ENCODE measurements around the gene SAMD8. TPM values are rescaled to one million over a fixed set of nuclear protein-coding genes. Genes with fewer than 3 reads are reported as not detected.
A peak's percentile ranks its signal among the peaks of the same experiment; 100 is the strongest.
"Not testable (repeated sequence)": the region's sequence is repeated elsewhere in the genome, so short reads cannot be mapped to it uniquely, and the experiment has no call there.

The SAMD8 gene
- total RNA-seq, 1 donor from 2014 or later = 42.7 TPM

GRCh38 chr10:75111907-75112679 is 637 bp downstream of the SAMD8 start:
- Histone ChIP-seq H3K4me3 (peak overlapping the region; percentile 60 to 98), H3K36me3 (no peaks in the 10 kb centered on the region), H3K27ac (peak overlapping the region; percentile 99), H3K27me3 (no peaks in the 10 kb centered on the region), H3K4me1 (peaks cover 54% of the 10 kb centered on the region), H3K9me3 (no peaks in the 10 kb centered on the region)
- no peak for DNase-seq (ENCODE audit: extremely low spot score in 2 of 2)
- intact Hi-C loops (cut with DNase I) = loop anchor here (5.0 kb wide), 1 partner anchor 120 kb away; no protein-coding TSS in a partner anchor
- TF ChIP-seq POLR2AphosphoS5 (IDR thresholded peaks at IDR 0.05; ENCODE audit: insufficient read depth in 1 of 2, low read depth in 1 of 2) (peak in 1 of 2 donors; percentile 81), POLR2A (IDR thresholded peaks at IDR 0.05) (no peak), CTCF (IDR thresholded peaks at IDR 0.05) (no peak)

GRCh38 chr10:75115137-75115536 is 3.7 kb downstream of the SAMD8 start:
- peak overlapping the region; percentile 99 for H3K27ac ChIP-seq
- intact Hi-C loops (cut with DNase I) = no loop called here

GRCh38 chr10:75116941-75117775 is 5.7 kb downstream of the SAMD8 start:
- H3K36me3 ChIP-seq; H3K27me3 ChIP-seq; intact Hi-C loops (cut with DNase I); DNase-seq (ENCODE audit: extremely low spot score in 2 of 2); H3K9me3 ChIP-seq; H3K4me3 ChIP-seq: not testable (repeated sequence)
- peaks cover 73% of the 10 kb centered on the region for H3K4me1 ChIP-seq
- peak overlapping the region; percentile 67 for H3K27ac ChIP-seq

More at GRCh38 chr10:75115137-75115536, 3.7 kb downstream of the SAMD8 start:
- Histone ChIP-seq H3K36me3 (no peaks in the 10 kb centered on the region), H3K4me3 (no peak overlapping the region), H3K4me1 (peaks cover 70% of the 10 kb centered on the region), H3K9me3 (no peaks in the 10 kb centered on the region), H3K27me3 (no peaks in the 10 kb centered on the region)
- no peak for DNase-seq (ENCODE audit: extremely low spot score in 2 of 2)
- TF ChIP-seq POLR2AphosphoS5 (IDR thresholded peaks at IDR 0.05; ENCODE audit: insufficient read depth in 1 of 2, low read depth in 1 of 2) (no peak), CTCF (IDR thresholded peaks at IDR 0.05) (no peak), POLR2A (IDR thresholded peaks at IDR 0.05) (no peak)

- peak overlapping the region; percentile 67 for H3K27ac ChIP-seq
- no peak for DNase-seq (ENCODE audit: extremely low spot score in 2 of 2)
Measured at GRCh38 chr10:75117995-75118394, 6.5 kb downstream of the SAMD8 start.

GRCh38 chr10:75119444-75120066 is 8.1 kb downstream of the SAMD8 start:
- peaks cover 72% of the 10 kb centered on the region for H3K4me1 ChIP-seq
- intact Hi-C loops (cut with DNase I) = not testable (repeated sequence)

More at GRCh38 chr10:75117995-75118394, 6.5 kb downstream of the SAMD8 start:
- Histone ChIP-seq H3K27me3 (no peaks in the 10 kb centered on the region), H3K9me3 (no peaks in the 10 kb centered on the region), H3K4me3 (no peak overlapping the region), H3K36me3 (no peaks in the 10 kb centered on the region), H3K4me1 (peaks cover 76% of the 10 kb centered on the region)
- intact Hi-C loops (cut with DNase I) = no loop called here
- TF ChIP-seq CTCF (IDR thresholded peaks at IDR 0.05) (no peak), POLR2AphosphoS5 (IDR thresholded peaks at IDR 0.05; ENCODE audit: insufficient read depth in 1 of 2, low read depth in 1 of 2) (no peak), POLR2A (IDR thresholded peaks at IDR 0.05) (no peak)

More at GRCh38 chr10:75119444-75120066, 8.1 kb downstream of the SAMD8 start:
- H3K4me3 ChIP-seq; H3K27ac ChIP-seq; H3K27me3 ChIP-seq; H3K9me3 ChIP-seq; DNase-seq (ENCODE audit: extremely low spot score in 2 of 2): not testable (repeated sequence)
- H3K36me3 ChIP-seq = peaks cover 0 to 10% of the 10 kb centered on the region in 2 donors

All from vagina (tissue), 2 donors.